Mononuclear cell (primary cell): ENCODE results near the gene BUB1. TPM values are rescaled to one million over a fixed set of nuclear protein-coding genes. Genes with fewer than 3 reads are reported as not detected.
"Not testable (repeated sequence)": the region's sequence is repeated elsewhere in the genome, so short reads cannot be mapped to it uniquely, and the experiment has no call there.

Experiments
- H3K27me3 ChIP-seq: 2 replicates; pipeline ENCODE4 v1.6.0; 2011; ENCODE audit warnings: low read length, control low read depth; ENCODE audit not compliant: insufficient read depth
- H3K4me1 ChIP-seq: 2 replicates; pipeline ENCODE4 v1.5.1; 2011; ENCODE audit warnings: mild to moderate bottlenecking, low read length, control low read depth; ENCODE audit not compliant: insufficient read depth
- H3K4me3 ChIP-seq: 2 replicates; pipeline ENCODE4 v1.5.1; 2011; ENCODE audit warnings: mild to moderate bottlenecking, low read length, moderate library complexity
- H3K9me3 ChIP-seq: 2 replicates; pipeline ENCODE4 v1.5.1; 2011; ENCODE audit warnings: low read depth, mild to moderate bottlenecking, control low read depth, low read length
- total RNA-seq: library from RNA; depleted of rRNA; stranded (reverse); fragments of >200 nt; gene quantifications from one replicate; pipeline ENCODE4 v1.2.3, GENCODE V29; 2012

Gene BUB1
- total RNA-seq, 1 donor, result 6.0 TPM

DNA sequence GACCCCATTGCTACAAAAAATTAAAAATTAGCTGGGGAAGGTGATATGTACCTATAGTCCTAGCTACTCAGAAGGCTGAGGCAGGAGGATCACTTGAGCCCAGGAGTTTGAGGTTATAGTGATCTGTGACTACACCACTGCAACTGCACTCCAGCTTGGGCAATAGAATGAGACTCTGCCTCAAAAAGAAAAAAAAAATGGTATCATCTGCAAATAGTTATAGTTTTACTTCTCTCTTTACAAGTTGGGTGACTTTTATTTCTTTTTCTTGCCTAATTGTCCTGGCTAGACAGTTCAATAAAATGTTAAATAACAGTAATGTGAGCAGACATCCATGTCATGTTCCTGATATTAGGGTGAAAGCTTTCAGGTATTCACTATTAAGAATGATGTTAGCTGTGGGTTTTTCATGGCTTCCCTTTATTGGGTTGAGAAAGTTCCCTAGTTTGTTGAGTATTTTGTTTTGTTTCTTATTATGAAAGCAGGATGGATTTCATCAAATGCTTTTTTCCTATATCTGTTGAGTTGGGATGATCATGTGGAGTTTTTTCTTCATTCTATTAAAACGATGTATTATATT is 29.6 kb upstream of the BUB1 start:
- Histone ChIP-seq H3K4me3 (no peak overlapping the region), H3K27me3 (peaks cover 6% of the 10 kb centered on the region), H3K4me1 (peaks cover 26% of the 10 kb centered on the region)

DNA sequence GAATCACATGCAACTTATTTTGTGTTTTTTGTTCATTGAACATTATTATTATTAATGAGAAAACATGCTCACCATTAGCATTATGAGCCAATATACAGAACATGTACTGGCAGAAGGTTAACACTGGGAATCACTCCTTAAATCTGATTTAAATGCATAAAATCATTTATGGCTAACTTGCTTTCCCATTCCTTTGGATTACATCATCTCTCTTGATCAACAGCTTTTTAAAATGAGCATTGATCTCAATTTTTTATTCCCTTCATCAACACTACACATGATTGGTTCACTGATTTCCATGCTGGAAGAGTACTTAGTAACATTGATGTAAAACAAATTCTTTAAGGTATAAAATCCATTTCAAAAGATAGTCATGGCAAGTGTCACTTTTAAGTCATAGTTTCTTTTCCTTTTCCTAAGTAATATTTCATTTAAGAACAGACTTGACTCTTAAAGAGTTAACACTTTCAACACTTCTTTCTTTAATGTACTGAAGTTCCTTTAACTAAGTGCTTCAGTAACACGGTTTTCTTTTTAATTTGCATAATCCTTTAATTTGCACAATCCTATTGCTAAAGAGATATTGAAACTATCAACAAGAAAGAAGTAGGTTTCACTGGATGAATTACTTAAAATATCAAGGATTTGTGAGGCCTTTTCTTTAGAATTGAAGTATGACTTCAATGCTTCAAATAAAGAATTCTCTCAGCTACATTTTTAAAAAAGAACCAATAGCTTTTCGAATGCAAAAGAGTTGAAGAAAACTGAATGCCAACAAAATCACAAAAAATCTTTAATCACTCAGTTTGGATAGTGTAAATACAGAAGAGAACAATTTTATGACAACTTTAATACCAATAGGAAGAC is 24.9 kb upstream of the BUB1 start:
- H3K4me3 ChIP-seq, result no peak overlapping the region
- H3K4me1 ChIP-seq, result peaks cover 13% of the 10 kb centered on the region
- H3K9me3 ChIP-seq, result no peaks in the 10 kb centered on the region
- no peaks in the 10 kb centered on the region for H3K27me3 ChIP-seq

More for the DNA sequence above, 29.6 kb upstream of the BUB1 start:
- H3K9me3 ChIP-seq, result no peaks in the 10 kb centered on the region

DNA sequence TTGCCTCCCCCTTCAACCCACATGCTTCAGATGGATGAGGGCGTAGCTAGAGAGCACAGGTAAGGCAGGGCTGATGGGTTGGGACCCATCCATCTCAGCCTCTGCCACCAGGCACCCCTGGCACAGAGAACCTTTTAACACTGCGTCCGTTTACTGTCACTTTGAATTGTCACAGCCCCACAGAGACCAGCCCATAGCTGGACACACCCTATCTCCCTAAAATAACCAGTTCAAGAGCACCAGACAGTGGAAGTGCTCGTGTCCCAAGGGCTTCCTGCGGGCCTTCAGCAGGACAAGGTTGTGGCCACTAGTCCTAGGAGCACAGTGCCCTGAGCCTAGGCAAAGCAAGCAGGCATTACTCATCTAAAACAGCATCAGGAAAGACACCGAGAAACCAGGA is 20.4 kb upstream of the BUB1 start:
- H3K4me3 ChIP-seq, H3K9me3 ChIP-seq, H3K27me3 ChIP-seq: not testable (repeated sequence)
- H3K4me1 ChIP-seq, result peaks cover 15% of the 10 kb centered on the region

DNA sequence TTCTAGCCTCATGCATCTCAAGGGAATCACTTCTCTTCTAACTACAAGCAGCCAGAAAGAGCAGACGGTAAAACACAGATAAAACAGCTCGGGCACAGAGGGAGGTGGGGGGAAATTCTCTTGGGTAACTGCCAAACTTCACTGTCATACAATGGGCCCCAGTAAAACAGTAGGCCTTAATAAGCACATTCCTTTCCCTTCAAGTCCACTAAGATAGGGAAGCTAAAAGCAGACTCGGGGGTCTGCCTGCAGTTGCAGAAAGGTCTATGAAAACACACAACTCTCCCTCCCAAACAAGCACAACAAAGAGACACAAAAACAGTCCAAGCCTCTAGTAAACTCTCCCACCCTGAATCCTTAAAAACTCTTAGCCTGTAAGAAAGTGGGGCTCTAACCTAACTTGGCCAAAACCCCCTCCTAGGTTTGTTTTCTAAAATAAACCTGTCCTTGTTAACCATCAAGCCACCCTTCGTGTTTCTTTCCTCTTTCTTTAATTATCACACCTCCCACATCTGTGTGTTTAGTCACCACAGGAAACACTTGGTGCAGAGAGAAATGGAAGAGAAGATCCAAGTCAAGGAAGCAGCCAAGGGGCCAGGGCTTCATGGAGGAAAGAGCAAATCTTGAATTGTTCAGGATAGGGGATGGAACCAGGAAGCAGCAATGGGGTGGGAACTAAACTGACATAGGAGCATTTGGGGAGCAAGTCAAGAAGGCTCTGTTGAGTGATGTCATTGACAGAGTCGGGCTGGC is 17.5 kb upstream of the BUB1 start:
- H3K4me3 ChIP-seq, H3K4me1 ChIP-seq, H3K9me3 ChIP-seq, H3K27me3 ChIP-seq: not testable (repeated sequence)

DNA sequence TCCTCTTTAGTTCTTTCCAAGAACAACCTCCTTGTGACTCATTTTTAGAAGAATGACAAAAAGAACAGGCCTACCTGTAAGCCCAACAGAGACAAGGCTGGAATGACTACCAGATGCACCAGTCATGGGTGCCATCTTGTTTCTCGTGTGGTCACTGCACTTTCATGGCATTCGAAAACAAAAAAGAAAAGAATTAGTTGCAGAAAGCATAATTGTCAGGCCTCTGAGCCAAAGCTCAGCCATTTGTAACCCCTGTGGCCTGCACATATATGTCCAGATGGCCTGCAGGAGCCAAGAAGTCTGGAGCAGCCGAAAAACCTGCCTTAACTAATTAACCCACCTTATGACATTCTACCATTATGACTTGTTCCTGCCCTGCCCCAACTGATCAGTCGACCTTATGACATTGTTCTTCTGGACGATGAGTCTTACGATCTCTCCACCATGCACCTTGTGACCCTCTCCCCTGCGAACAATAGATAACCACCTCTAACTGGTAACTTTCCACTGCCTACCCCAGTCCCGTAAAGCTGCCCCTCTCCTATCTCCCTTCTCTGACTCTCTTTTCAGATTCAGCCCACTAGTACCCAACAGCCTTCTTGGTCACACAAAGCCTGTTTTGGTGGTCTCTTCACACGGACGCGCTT is 13.9 kb upstream of the BUB1 start:
- Histone ChIP-seq H3K27me3 (no peaks in the 10 kb centered on the region), H3K4me1 (peaks cover 9% of the 10 kb centered on the region), H3K9me3 (no peaks in the 10 kb centered on the region), H3K4me3 (no peak overlapping the region)

DNA sequence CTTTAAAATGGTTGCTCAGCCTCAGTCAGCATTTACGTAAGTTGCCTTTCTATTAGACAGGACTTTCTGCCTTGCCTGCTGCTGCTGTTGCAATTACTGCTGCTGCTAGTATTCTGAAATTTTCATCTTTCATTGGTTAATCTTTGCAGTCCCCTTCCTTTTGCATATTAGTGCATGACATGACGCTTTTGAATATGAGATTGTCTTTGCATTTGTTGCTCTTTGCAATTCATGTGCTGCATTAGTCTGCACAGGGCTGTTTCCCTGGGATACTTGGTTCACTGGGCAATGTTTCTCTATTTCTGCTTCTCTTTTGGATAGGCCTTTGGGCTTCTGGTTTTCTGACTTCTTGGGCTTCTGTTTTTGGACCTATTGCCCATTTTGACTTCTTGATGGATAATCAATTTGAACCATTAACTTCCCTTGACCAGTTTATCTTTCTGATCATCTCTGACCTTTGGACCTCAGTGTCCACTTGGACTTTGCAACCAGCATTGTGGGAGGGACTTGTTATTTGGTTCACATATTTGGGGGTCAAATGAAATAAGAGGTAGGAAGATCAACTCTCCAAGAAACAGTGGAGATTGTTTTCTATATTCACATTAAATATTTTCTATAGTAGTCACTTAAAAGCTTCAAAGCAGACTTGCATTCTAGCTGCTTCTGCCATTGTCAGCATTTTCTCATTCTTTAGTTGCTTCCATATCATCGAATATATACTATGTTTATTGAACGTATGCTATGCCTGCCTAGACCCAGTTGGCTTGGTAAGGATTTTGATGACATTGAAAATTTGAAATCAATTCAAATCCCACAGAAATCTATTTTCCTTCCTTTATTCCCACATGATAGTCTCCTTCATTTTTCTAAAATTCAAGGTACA is 12.5 kb upstream of the BUB1 start:
- Histone ChIP-seq H3K27me3 (no peaks in the 10 kb centered on the region), H3K4me1 (peaks cover 9% of the 10 kb centered on the region), H3K9me3 (no peaks in the 10 kb centered on the region), H3K4me3 (no peak overlapping the region)

DNA sequence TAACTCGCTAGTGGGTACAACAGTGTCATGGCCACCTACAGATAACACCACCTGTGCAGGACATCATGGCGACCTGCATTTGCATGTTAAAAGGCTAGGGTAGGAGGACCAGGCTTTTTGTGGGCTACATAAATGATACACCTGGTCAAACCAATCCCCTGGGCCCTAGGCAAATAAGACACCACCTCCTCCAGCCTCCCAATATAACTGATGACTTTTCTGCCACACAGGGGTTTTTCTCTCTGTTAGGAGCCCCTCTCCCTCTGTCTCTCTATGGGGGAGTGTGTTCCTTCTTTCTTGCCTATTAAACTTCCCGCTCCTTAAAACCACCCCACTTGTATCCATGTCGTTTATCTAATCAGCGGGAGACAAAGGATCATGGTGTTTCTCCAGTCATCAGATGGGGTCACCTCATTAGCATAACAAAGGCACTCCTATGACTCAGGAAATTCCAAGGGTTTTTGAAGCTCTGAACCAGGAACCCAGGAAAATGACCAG is 10.8 kb upstream of the BUB1 start:
- Histone ChIP-seq H3K4me1 (no peaks in the 10 kb centered on the region), H3K9me3 (no peaks in the 10 kb centered on the region)

DNA sequence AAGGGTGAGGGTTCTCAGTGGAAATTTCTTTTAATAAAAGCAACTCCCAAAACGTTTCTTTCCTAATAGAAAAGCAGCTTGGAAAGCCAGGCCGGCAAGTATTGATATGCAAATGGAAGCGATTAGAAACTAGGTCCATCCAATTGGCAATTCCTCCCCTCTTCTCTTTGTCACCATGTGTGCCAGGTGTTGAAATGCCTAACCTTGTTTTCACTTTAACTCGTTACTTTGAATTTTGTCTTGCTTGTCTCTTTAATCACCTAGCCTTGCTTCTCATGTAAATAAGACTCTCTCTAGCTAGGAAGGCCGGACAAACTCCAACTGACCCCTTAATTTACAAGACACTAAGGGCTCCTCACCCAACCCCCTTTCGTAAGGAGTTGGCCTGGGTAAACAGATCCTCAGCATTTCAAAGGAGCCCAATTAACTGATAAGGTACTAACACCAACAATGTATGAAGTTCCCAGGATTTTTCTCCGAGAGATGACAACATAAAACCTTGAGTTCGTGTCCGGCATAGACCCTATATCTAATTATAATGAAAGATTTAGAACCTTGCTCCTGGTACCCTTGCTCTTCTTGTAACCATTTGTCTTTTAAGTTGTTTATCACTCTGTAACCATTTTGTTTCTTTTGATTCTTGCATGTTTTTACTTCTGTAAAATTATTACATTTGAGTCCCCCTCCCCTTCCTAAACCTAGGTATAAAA is 10.1 kb upstream of the BUB1 start:
- H3K9me3 ChIP-seq, H3K27me3 ChIP-seq, H3K4me3 ChIP-seq, H3K4me1 ChIP-seq: not testable (repeated sequence)

More for the DNA sequence above, 10.8 kb upstream of the BUB1 start:
- H3K27me3 ChIP-seq, result no peaks in the 10 kb centered on the region
- no peak overlapping the region for H3K4me3 ChIP-seq

DNA sequence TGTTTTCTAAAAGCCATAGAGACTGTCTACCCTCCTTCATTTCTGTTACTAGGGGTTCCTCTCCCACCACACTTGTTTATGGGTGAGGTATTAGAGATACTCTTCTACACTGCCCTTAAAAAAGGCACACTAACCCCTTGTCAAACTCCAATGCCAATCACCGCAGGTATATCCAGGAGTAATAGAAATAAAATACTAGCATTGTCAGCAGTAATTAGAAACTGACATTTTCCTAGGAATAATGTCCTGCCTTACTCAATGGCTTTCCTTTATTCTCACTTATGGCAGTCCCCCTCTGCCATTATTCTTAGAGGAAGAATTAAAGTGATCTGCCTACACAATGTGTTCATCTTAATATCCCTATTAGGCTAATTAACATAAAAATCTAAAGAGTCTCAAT is 5.0 kb upstream of the BUB1 start:
- H3K4me3 ChIP-seq, result no peak overlapping the region
- no peaks in the 10 kb centered on the region for H3K9me3 ChIP-seq
- H3K4me1 ChIP-seq, result peaks cover 12% of the 10 kb centered on the region
- no peaks in the 10 kb centered on the region for H3K27me3 ChIP-seq

DNA sequence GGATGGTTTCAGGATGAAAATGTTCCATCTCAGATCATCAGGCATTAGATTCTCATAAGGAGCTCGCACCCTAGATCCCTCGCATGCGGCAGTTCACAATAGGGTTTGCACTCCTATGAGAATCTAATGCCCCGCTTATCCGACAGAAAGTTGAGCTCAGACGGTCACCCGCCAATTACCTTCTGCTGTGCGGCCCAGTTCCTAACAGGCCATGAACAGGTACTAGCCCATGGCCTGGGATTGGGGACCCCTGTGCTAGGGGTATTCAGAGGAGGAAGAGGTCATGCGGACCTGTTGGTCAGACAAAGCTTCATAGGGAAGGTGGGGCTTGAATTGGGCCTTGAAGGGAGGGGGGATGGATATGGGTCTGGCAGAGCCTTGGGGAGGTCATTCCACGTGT is 4.4 kb upstream of the BUB1 start:
- Histone ChIP-seq H3K4me3 (no peak overlapping the region), H3K27me3 (no peaks in the 10 kb centered on the region), H3K9me3 (no peaks in the 10 kb centered on the region), H3K4me1 (peaks cover 17% of the 10 kb centered on the region)

DNA sequence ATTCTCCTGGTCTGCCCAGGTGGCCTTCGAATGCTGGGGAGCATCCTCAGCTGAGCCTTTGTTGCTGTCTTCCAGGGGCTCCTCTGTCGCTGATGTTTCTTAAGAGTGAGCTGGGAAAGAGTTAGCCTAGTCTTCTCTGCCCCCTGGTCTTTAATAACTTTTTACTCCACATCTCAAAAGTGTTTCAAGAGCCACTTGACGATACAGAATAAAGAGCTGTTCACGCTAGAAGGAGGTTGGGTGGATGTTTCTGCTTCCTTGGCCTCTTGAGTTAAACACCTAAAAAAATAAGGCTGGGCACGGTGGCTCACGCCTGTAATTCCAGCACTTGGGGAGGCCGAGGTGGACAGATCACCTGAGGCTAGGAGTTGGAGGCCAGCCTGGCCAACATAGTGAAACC is 2.8 kb upstream of the BUB1 start:
- Histone ChIP-seq H3K9me3 (no peaks in the 10 kb centered on the region), H3K4me1 (peaks cover 26% of the 10 kb centered on the region), H3K4me3 (no peak overlapping the region), H3K27me3 (no peaks in the 10 kb centered on the region)

DNA sequence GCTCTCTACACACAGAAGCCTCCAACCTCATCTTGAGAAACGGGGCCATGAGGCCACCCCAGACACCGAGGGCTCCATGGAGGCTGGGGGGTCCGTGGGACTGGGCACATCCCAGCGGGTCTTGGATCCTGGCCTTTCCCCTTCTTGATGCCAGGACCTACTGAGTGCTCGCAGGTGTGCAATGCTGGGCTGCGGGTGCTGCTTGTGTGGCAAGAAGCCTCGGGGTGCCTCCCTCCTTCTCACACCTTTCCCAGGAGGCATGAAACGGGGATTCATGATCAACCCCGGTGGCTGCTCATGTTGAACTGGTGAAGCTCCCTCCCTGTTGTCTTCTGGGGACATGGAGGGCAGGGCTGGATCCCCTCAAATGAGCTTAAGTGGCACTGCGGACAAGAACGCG is 2.0 kb upstream of the BUB1 start:
- Histone ChIP-seq H3K4me3 (no peak overlapping the region), H3K4me1 (peaks cover 34% of the 10 kb centered on the region), H3K9me3 (no peaks in the 10 kb centered on the region), H3K27me3 (no peaks in the 10 kb centered on the region)

DNA sequence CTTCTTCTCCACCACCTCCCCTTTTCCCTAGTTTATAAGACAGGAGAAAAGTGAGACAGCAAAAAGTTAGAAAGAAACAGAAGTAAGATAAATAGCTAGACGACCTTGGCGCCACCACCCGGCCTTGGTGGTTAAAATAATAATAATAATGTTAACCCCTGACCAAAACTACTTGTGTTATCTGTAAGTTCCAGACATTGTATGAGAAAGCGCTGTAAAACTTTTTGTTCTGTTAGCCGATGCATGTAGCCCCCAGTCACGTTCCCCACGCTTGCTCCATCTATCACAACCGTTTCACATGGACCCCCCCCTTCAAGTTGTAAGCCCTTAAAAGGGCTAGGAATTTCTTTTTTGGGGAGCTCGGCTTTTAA is 1.5 kb upstream of the BUB1 start:
- peaks cover 39% of the 10 kb centered on the region for H3K4me1 ChIP-seq
- H3K27me3 ChIP-seq, result no peaks in the 10 kb centered on the region
- no peak overlapping the region for H3K4me3 ChIP-seq
- no peaks in the 10 kb centered on the region for H3K9me3 ChIP-seq
